Psoas muscle (tissue), 8 donors: ENCODE measurements around the gene PCDH15. TPM values are rescaled to one million over a fixed set of nuclear protein-coding genes. Genes with fewer than 3 reads are reported as not detected.

Experiments
- ATAC-seq, 4 donors: fragments of 200-7000 bp; cut with Tn5 transposase; one replicate each; pipeline ENCODE4 v1.9.1; 2020; ENCODE audit warnings: moderate library complexity in 3 of 4, mild to moderate bottlenecking in 2 of 4
- DNase-seq, 2 donors: peaks; one replicate each; pipeline ENCODE4 v3.0.0-alpha.2; 2020
- H3K27ac ChIP-seq: fragments of 200-600 bp; one replicate; pipeline ENCODE4 v1.8.0; 2022
- H3K27me3 ChIP-seq, 3 donors: fragments of 200-600 bp in 1 of 3; one replicate each; pipeline versions ENCODE4 v1.6.1 to v1.8.0; 2013 to 2022; ENCODE audit warnings: low read length in 2 of 3, mild to moderate bottlenecking in 2 of 3, moderate library complexity in 1 of 3; ENCODE audit not compliant: insufficient read depth in 3 of 3
- H3K36me3 ChIP-seq, 2 donors: fragments of 200-600 bp in 1 of 2; one replicate each; pipeline versions ENCODE4 v1.6.1 to v1.8.0; 2013 to 2022; ENCODE audit warnings: low read depth in 1 of 2, mild to moderate bottlenecking in 1 of 2, moderate library complexity in 1 of 2; ENCODE audit not compliant: insufficient read depth in 1 of 2
- H3K4me1 ChIP-seq: fragments of 200-600 bp; one replicate; pipeline ENCODE4 v1.8.0; 2022
- H3K4me3 ChIP-seq: fragments of 200-600 bp; one replicate; pipeline ENCODE4 v1.8.0; 2022; ENCODE audit warnings: mild to moderate bottlenecking
- H3K9me3 ChIP-seq: fragments of 200-600 bp; one replicate; pipeline ENCODE4 v1.8.0; 2022
- WGBS, 3 donors: extraction: QIAGEN DNeasy Blood & Tissue Kit; methylation state at CpG; one replicate each; pipeline versions ENCODE4 v1.1.6 to v1.1.7; 2013; 5-methylcytosine and 5-hydroxymethylcytosine counted together
- intact Hi-C, 2 donors: fragments of 100-400 bp; cut with DNase I; formaldehyde crosslinking; loops; one replicate each; pipeline versions ENCODE4 v1.11.0 to v1.14.2; 2022
- polyA plus RNA-seq, 3 donors: library from polyadenylated mRNA; stranded (reverse); fragments of 200-250 nt; gene quantifications; one replicate each; pipeline ENCODE4 v1.2.3, GENCODE V29; 2013
- total RNA-seq, 4 donors: library from RNA; stranded (reverse); fragmentation: NEBNext Ultra II Directional in 2 of 4; extraction: Animal tissue kit (Norgen Biotek cat#: 25700) in 2 of 4; gene quantifications; one replicate each; pipeline versions ENCODE4 v1.2.1 to v1.2.4, GENCODE V29; 2021 to 2023
- TF ChIP-seq, protein P1 (sequence below): fragments of 200-600 bp; IDR thresholded peaks from one replicate; pipeline ENCODE4 v1.8.0; 2022; ENCODE audit warnings: antibody characterized with exemption
- donor health status: healthy with polysubstance abuse.
- donor health status: DM: no; HTN: no; CAD: no; lungs with moderate emphysema.
- donor health status: Bipolar disorder and iron deficiency.
- donor health status: healthy.
- donor health status: DM: yes; HTN: yes; CAD: no.
- donor health status: DM: no; HTN: no; CAD: no.
- donor health status: DM: no; HTN: no; CAD: no.
- donor health status: DM: yes; HTN: yes; CAD: no.

PCDH15 gene
- total and polyA plus RNA-seq, 7 donors: not detected

DNA sequence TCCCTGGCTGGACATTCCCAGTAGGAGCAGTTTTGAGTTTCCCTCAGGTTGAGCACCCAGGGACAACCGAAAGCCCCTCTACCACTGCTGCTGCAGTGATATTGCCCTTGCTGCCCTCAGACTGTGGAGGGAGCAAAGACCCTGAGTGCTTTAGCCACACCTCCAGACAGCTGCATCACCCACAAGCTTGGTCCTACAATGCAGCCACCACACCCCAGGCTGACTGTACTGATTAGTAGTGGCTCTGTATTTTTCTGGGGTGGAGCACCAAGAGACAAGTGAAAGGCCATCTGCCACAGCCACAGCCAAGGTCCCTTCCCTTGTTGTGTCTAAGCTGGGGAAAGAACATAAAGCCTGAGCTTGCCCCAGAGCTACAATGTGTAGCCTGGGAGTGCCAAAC lies 789.9 kb downstream of the PCDH15 start:
- Histone ChIP-seq H3K4me1 (no peaks in the 10 kb centered on the region), H3K4me3 (no peak overlapping the region), H3K27ac (no peak overlapping the region), H3K36me3 (no peaks in the 10 kb centered on the region), H3K9me3 (no peaks in the 10 kb centered on the region), H3K27me3 (no peaks in the 10 kb centered on the region)
- TF ChIP-seq, protein P1, sequence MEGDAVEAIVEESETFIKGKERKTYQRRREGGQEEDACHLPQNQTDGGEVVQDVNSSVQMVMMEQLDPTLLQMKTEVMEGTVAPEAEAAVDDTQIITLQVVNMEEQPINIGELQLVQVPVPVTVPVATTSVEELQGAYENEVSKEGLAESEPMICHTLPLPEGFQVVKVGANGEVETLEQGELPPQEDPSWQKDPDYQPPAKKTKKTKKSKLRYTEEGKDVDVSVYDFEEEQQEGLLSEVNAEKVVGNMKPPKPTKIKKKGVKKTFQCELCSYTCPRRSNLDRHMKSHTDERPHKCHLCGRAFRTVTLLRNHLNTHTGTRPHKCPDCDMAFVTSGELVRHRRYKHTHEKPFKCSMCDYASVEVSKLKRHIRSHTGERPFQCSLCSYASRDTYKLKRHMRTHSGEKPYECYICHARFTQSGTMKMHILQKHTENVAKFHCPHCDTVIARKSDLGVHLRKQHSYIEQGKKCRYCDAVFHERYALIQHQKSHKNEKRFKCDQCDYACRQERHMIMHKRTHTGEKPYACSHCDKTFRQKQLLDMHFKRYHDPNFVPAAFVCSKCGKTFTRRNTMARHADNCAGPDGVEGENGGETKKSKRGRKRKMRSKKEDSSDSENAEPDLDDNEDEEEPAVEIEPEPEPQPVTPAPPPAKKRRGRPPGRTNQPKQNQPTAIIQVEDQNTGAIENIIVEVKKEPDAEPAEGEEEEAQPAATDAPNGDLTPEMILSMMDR: no peak
- DNase-seq: no peak
- WGBS, 3 donors: 87 to 95% (median 92%) methylated on average over 1 of the region's 1 CpG
- intact Hi-C loops: no loop called here
- no peak for ATAC-seq

DNA sequence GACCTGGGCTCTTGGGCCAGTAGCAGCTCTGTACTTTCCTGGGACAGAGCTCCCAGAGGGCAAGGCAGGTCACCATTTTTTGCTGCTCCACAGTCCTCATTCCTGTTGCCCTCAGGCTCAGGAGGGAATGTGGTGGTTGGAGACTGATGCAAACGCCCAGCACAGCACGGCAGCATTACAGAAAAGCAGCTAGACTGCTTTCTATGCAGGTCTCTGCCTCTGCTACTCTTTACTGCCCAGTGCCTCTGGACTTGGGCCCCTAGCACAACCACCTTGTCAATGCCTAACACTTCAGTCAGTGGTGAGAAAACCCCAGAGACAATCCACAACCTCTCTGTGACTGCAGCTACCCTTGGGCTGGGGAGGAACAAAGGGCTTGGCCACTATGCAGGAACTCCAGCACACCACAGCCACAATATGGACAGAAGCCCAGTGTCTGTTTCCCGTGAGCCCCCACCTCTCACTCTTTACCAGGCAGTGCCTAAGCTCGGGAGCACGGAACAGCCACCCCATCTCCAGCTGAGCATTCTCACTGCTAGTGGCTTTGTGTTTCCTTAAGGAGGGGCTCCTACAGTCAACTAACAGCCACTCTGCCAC lies 790.6 kb downstream of the PCDH15 start:
- DNase-seq: no peak
- Histone ChIP-seq H3K27ac (no peak overlapping the region), H3K4me3 (no peak overlapping the region), H3K27me3 (no peaks in the 10 kb centered on the region), H3K4me1 (no peaks in the 10 kb centered on the region), H3K9me3 (no peaks in the 10 kb centered on the region), H3K36me3 (no peaks in the 10 kb centered on the region)
- 71 to 89% (median 75%) methylated on average over 5 of the region's 5 CpGs for WGBS, 3 donors
- no peak for ATAC-seq
- TF ChIP-seq, protein P1: no peak
- intact Hi-C loops: no loop called here

DNA sequence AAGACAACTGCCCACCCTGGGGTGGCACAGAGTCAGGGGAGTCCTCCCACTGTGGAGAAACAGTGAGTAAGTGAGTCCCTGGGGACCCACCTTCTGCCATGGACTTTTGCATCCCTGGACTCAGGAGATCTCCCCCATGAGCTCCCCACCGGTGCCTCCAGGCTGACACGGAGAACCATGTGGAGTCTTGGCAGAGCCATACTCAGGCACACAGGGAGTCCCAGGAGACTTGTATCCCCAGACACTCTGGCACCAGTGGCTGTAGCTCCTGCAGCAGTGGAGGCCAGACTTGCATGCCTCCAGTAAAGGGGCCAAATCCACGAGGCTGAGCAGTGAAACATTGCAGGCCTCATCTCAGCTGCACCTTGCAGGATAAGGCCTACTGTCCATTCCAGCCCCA lies 791.4 kb downstream of the PCDH15 start:
- TF ChIP-seq, protein P1: no peak

DNA sequence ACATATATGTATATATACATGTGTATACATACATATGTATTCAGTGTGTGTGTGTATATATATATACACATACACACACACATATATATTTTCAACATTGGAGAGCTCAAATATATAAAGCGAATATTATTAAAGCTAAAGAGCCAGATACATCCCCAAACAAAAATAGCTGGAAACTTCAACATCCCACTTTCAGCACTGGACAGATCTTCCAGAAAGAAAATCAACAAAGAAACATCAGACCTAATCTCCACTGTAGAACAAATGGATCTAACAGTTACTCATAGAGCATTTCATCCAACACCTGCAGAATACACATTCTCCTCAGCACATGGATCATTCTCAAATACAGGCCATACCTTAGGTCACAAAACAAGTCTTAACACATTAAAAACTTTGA lies 799.0 kb downstream of the PCDH15 start:
- H3K4me1 ChIP-seq: no peaks in the 10 kb centered on the region
- intact Hi-C loops: no loop called here
- TF ChIP-seq, protein P1: no peak

More for the DNA sequence above, 791.4 kb downstream of the PCDH15 start:
- Histone ChIP-seq H3K27ac (no peak overlapping the region), H3K9me3 (no peaks in the 10 kb centered on the region), H3K4me1 (no peaks in the 10 kb centered on the region), H3K4me3 (no peak overlapping the region), H3K27me3 (no peaks in the 10 kb centered on the region), H3K36me3 (no peaks in the 10 kb centered on the region)
- intact Hi-C loops: no loop called here
- no peak for ATAC-seq
- no peak for DNase-seq
- 58 to 82% (median 72%) methylated on average over 3 of the region's 3 CpGs for WGBS, 3 donors

DNA sequence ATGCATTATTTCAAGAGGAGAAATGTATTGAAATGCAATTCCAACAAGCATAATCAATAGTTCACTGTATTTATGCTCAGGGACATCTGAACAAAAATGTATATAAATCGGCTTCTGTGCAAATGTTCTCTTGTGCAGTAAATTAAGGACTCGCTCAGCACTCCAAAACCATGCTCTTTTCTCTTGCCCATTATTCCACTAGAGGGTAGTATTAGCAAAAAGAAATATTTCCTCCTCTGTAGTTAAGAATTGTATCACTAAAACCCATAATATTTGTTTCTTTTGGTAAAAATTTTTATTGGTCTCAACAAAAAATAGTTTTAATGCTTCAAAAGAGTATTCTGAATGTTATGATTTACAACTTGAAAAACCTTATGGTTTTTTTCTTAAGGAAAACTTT lies 803.1 kb downstream of the PCDH15 start:
- WGBS, 3 donors: 26 to 39% (median 27%) methylated on average over 2 of the region's 2 CpGs
- no peak overlapping the region for H3K4me3 ChIP-seq
- H3K27ac ChIP-seq: no peak overlapping the region
- no peaks in the 10 kb centered on the region for H3K36me3 ChIP-seq
- no peaks in the 10 kb centered on the region for H3K27me3 ChIP-seq
- no peaks in the 10 kb centered on the region for H3K4me1 ChIP-seq
- intact Hi-C loops: no loop called here
- TF ChIP-seq, protein P1: no peak
- H3K9me3 ChIP-seq: no peaks in the 10 kb centered on the region
- ATAC-seq: no peak
- DNase-seq: no peak

More for the DNA sequence above, 799.0 kb downstream of the PCDH15 start:
- DNase-seq (no peak), ATAC-seq (no peak)
- H3K4me3 ChIP-seq: no peak overlapping the region
- no peak overlapping the region for H3K27ac ChIP-seq
- H3K36me3 ChIP-seq: no peaks in the 10 kb centered on the region
- no peaks in the 10 kb centered on the region for H3K9me3 ChIP-seq
- no peaks in the 10 kb centered on the region for H3K27me3 ChIP-seq
- WGBS, 3 donors: 91 to 97% (median 94%) methylated on average over 1 of the region's 1 CpG
